Caco-2 (cell line): ENCODE data around the gene CAPN11. TPM values are rescaled to one million over a fixed set of nuclear protein-coding genes. Genes with fewer than 3 reads are reported as not detected.

ENCODE experiments used
- Bru-seq: library from RNA; stranded (reverse); fragments of 400-500 nt; gene quantifications from one replicate; lab custom pipeline; 2021; lab: Mats Ljungman, UMichigan
- BruChase-seq, 2 experiments: library from RNA; stranded (reverse); fragments of 400-500 nt; gene quantifications; one replicate each; lab custom pipeline; 2021; lab: Mats Ljungman, UMichigan
- BruUV-seq: library from RNA; stranded (reverse); fragments of 400-500 nt; replicated peaks from 2 replicates; lab custom pipeline; 2021; lab: Mats Ljungman, UMichigan
- CTCF ChIA-PET: fragments of 300-600 bp; sonication (Branson Sonifier 250); formaldehyde crosslinking; loops from one replicate; lab custom pipeline; 2022; ENCODE audit warnings: antibody characterized with exemption; lab: Charles Lee
- POLR2A ChIA-PET: fragments of 300-600 bp; sonication (Branson Sonifier 250); formaldehyde crosslinking; loops from one replicate; lab custom pipeline; 2022; ENCODE audit warnings: antibody characterized with exemption; lab: Charles Lee
- DNase-seq, 2 experiments: peaks; one replicate each; pipeline versions ENCODE4 v3.0.0 to v3.0.0-alpha.2; 2020 to 2022
- H3K27me3 ChIP-seq: replicated peaks from 2 replicates; pipeline ENCODE4 v1.6.0; 2011; ENCODE audit warnings: low read length; ENCODE audit not compliant: control insufficient read depth, insufficient read depth
- H3K36me3 ChIP-seq: 2 replicates; pipeline ENCODE4 v1.5.1; 2011; ENCODE audit warnings: low read length; ENCODE audit not compliant: control insufficient read depth, insufficient read depth
- H3K4me1 ChIP-seq: fragments of 250-450 bp; sonication (Bioruptor Pico); 2 replicates; pipeline ENCODE4 v1.5.1; 2020; ENCODE audit warnings: mild to moderate bottlenecking
- H3K4me3 ChIP-seq: 2 replicates; pipeline ENCODE4 v1.5.1; 2011; ENCODE audit warnings: low read depth, mild to moderate bottlenecking, control low read depth, low read length
- H3K9me3 ChIP-seq: fragments of 250-450 bp; sonication (Bioruptor Pico); 2 replicates; pipeline ENCODE4 v1.5.1; 2020; ENCODE audit warnings: mild to moderate bottlenecking, moderate library complexity
- H3K27ac Mint-ChIP-seq: one replicate; pipeline ENCODE4 v1.8.0; 2022; ENCODE audit warnings: mixed read lengths; ENCODE audit not compliant: unreplicated experiment
- H3K27me3 Mint-ChIP-seq: one replicate; pipeline ENCODE4 v1.8.0; 2022; ENCODE audit warnings: mixed read lengths; ENCODE audit not compliant: insufficient read depth, unreplicated experiment
- H3K36me3 Mint-ChIP-seq: one replicate; pipeline ENCODE4 v1.8.0; 2022; ENCODE audit warnings: mild to moderate bottlenecking, mixed read lengths; ENCODE audit not compliant: insufficient read depth, unreplicated experiment
- H3K4me1 Mint-ChIP-seq: one replicate; pipeline ENCODE4 v1.8.0; 2022; ENCODE audit warnings: low read depth, mixed read lengths; ENCODE audit not compliant: unreplicated experiment
- H3K4me3 Mint-ChIP-seq: one replicate; pipeline ENCODE4 v1.8.0; 2022; ENCODE audit warnings: mild to moderate bottlenecking, moderate library complexity, mixed read lengths; ENCODE audit not compliant: unreplicated experiment
- H3K9me3 Mint-ChIP-seq: one replicate; pipeline ENCODE4 v1.8.0; 2022; ENCODE audit warnings: mixed read lengths; ENCODE audit not compliant: unreplicated experiment
- intact Hi-C: fragments of 100-400 bp; cut with micrococcal nuclease; formaldehyde crosslinking; loops from one replicate; pipeline ENCODE4 v1.10.0; 2022; ENCODE audit not compliant: unreplicated experiment
- long read RNA-seq: library from polyadenylated mRNA; stranded (forward); transcript quantifications from one replicate; pipeline ENCODE4 v2.0.0, GENCODE V29; 2022
- total RNA-seq: library from RNA; stranded (reverse); gene quantifications from 2 replicates; pipeline ENCODE4 v1.2.3, GENCODE V29; 2022
- TF ChIP-seq, protein P1 (sequence below), 2 experiments: fragments of 200-600 bp in 1 of 2; IDR thresholded peaks; 1 replicate in 1 of 2; 2 replicates in 1 of 2; pipeline versions ENCODE4 v1.5.1 to v1.8.0; 2011 to 2022; ENCODE audit warnings: antibody characterized with exemption in 1 of 2, control low read depth in 1 of 2, inconsistent platforms in 1 of 2, low read depth in 1 of 2, low read length in 1 of 2, mild to moderate bottlenecking in 1 of 2, moderate library complexity in 1 of 2; ENCODE audit not compliant: insufficient read depth in 1 of 2, severe bottlenecking in 1 of 2, unreplicated experiment in 1 of 2

CAPN11 gene
- total RNA-seq (not detected in 2 replicates), Bru-seq, nascent RNA (percentile 3 among the genes with signal in this experiment), BruChase-seq, experiment 1, labeled RNA remaining after a 2-hour chase (percentile 3 among the genes with signal in this experiment), BruChase-seq, experiment 2, labeled RNA remaining after a 6-hour chase (percentile 9 among the genes with signal in this experiment)
- long read RNA-seq: 0 reads

DNA sequence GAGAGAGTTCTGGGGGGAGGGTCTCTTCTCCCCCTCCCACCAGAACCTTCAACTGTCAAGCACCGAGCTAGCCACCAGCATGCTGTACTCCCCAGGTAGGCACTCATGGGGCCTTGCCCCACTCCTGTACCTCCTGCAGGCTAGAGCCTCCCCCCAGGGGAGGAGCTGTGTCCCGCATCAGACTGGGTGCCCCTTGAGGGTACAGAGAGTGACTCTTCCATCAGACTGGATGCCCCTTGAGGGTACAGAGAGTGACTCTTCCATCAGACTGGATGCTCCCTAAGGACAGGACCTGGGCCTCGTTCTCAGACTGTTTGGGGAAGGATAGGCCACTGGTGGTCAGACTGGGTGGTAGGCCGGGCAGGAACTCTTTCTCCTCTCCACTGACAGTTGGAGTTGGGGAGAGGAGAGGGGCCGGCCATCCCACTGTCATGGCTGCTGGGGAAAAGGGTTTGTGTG, at the start of gene CAPN11:
Gene CAPN11 (plus strand): TSS at position 51 of the 459 bp plus-strand sequence. CDS start 29 bp downstream, at position 80.
- no peaks in the 10 kb centered on the region for H3K27me3 ChIP-seq
- TF ChIP-seq, protein P1, sequence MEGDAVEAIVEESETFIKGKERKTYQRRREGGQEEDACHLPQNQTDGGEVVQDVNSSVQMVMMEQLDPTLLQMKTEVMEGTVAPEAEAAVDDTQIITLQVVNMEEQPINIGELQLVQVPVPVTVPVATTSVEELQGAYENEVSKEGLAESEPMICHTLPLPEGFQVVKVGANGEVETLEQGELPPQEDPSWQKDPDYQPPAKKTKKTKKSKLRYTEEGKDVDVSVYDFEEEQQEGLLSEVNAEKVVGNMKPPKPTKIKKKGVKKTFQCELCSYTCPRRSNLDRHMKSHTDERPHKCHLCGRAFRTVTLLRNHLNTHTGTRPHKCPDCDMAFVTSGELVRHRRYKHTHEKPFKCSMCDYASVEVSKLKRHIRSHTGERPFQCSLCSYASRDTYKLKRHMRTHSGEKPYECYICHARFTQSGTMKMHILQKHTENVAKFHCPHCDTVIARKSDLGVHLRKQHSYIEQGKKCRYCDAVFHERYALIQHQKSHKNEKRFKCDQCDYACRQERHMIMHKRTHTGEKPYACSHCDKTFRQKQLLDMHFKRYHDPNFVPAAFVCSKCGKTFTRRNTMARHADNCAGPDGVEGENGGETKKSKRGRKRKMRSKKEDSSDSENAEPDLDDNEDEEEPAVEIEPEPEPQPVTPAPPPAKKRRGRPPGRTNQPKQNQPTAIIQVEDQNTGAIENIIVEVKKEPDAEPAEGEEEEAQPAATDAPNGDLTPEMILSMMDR (IDR thresholded peaks at IDR 0.05; ENCODE audit: insufficient read depth in 1 of 2, low read depth in 1 of 2, low read length in 1 of 2, severe bottlenecking in 1 of 2, unreplicated experiment in 1 of 2): no peak
- CTCF ChIA-PET: no interaction called here
- no peaks in the 10 kb centered on the region for H3K36me3 ChIP-seq
- Mint-ChIP-seq H3K9me3 (no peaks in the 10 kb centered on the region), H3K27me3 (no peaks in the 10 kb centered on the region), H3K36me3 (no peaks in the 10 kb centered on the region), H3K4me3 (no peak within 1 kb of the TSS), H3K27ac (peak within 1 kb of the TSS; percentile 73), H3K4me1 (peaks cover 13% of the 10 kb centered on the region)
- H3K4me3 ChIP-seq: no peak within 1 kb of the TSS
- H3K9me3 ChIP-seq: no peaks in the 10 kb centered on the region
- POLR2A ChIA-PET: no interaction called here
- intact Hi-C loops: no loop called here
- DNase-seq: no peak
- BruUV-seq: no TSS peak
- peaks cover 17% of the 10 kb centered on the region for H3K4me1 ChIP-seq

DNA sequence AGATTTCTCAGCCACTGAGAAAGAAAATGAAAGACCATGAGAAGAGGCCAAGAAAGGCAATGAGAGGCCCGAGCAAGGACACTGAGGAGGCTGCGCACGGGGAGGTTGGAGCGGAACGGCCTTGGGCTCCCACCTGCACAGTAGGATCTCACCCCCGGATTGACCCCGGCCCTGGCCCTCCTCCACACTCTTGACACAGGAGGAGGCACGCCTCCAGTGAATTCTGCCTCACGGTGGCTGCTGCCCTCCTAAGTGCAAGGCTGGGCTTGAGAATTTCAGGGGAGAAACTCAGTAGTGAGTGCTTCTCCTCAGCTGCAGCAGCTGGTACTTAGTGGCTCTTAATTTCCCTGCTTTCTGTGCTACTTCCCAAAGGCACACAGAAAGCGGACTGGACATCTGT, 49.4 kb upstream of the CAPN11 start:
- Histone ChIP-seq H3K4me1 (no peaks in the 10 kb centered on the region; the same call in 1 of the 2 replicates), H3K36me3 (peaks cover 5% of the 10 kb centered on the region), H3K9me3 (no peaks in the 10 kb centered on the region), H3K27me3 (no peaks in the 10 kb centered on the region), H3K4me3 (no peak overlapping the region)
- POLR2A ChIA-PET: no interaction called here
- BruUV-seq: no TSS peak
- intact Hi-C loops: no loop called here
- H3K36me3 Mint-ChIP-seq: peaks cover 65% of the 10 kb centered on the region
- H3K27ac Mint-ChIP-seq: no peak overlapping the region
- DNase-seq: no peak
- no peaks in the 10 kb centered on the region for H3K9me3 Mint-ChIP-seq
- CTCF ChIA-PET: no interaction called here
- no peaks in the 10 kb centered on the region for H3K27me3 Mint-ChIP-seq
- TF ChIP-seq, protein P1 (IDR thresholded peaks at IDR 0.05; ENCODE audit: insufficient read depth in 1 of 2, low read depth in 1 of 2, low read length in 1 of 2, severe bottlenecking in 1 of 2, unreplicated experiment in 1 of 2): no peak
- no peak overlapping the region for H3K4me3 Mint-ChIP-seq
- H3K4me1 Mint-ChIP-seq: peaks cover 10% of the 10 kb centered on the region

DNA sequence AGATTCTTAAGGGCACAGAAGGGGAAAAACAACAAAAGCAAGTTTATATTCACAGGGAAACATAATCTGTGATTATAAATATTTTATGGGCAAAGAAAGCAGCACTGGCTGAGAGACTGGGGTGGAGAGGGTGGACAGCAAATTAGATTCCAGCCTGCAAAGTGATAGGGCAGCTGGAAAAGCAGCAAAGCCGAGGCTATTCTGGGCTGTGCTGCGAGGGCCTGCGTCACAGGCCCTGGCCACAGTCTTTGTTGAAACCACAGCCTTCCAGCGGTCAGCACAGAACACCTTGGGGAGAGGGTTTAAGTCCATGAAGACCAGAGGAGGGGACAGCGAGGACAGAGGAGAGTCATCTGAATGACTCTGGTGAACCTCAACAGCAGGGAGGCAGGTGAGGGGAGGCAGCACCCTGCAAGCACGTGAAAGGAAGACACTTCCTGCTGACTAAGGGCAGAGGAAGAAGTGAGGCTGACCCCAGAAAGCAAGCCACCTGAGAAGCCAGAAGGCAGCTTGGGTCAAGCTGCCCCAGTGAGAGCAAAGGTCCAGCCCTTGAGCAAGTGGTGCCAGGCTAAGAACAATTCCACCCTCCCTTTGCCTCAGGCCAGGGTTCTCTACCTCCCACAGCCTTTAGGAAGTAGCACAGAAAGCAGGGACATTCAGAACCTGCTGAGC, 48.5 kb upstream of the CAPN11 start:
- no peaks in the 10 kb centered on the region for H3K9me3 ChIP-seq
- CTCF ChIA-PET: no interaction called here
- no peak overlapping the region for H3K4me3 ChIP-seq
- TF ChIP-seq, protein P1 (IDR thresholded peaks at IDR 0.05; ENCODE audit: insufficient read depth in 1 of 2, low read depth in 1 of 2, low read length in 1 of 2, severe bottlenecking in 1 of 2, unreplicated experiment in 1 of 2): no peak
- POLR2A ChIA-PET: no interaction called here
- Mint-ChIP-seq H3K36me3 (peaks cover 62% of the 10 kb centered on the region), H3K27ac (peak overlapping the region; percentile 6), H3K9me3 (no peaks in the 10 kb centered on the region), H3K4me1 (peaks cover 13% of the 10 kb centered on the region), H3K4me3 (no peak overlapping the region), H3K27me3 (no peaks in the 10 kb centered on the region)
- peaks cover 5% of the 10 kb centered on the region for H3K36me3 ChIP-seq
- DNase-seq: no peak
- no TSS peak for BruUV-seq
- H3K27me3 ChIP-seq: no peaks in the 10 kb centered on the region
- no peaks in the 10 kb centered on the region; the same call in 1 of the 2 replicates for H3K4me1 ChIP-seq
- intact Hi-C loops: no loop called here
